HG03039 (cell line): ENCODE results near the gene KDM1B.

Experiments
- ATAC-seq: cut with Tn5 transposase; IDR thresholded peaks from one replicate; pipeline ENCODE4 v1.9.1; 2021; ENCODE audit warnings: mild to moderate bottlenecking, moderate library complexity; ENCODE audit not compliant: unreplicated experiment

Gene KDM1B, protein sequence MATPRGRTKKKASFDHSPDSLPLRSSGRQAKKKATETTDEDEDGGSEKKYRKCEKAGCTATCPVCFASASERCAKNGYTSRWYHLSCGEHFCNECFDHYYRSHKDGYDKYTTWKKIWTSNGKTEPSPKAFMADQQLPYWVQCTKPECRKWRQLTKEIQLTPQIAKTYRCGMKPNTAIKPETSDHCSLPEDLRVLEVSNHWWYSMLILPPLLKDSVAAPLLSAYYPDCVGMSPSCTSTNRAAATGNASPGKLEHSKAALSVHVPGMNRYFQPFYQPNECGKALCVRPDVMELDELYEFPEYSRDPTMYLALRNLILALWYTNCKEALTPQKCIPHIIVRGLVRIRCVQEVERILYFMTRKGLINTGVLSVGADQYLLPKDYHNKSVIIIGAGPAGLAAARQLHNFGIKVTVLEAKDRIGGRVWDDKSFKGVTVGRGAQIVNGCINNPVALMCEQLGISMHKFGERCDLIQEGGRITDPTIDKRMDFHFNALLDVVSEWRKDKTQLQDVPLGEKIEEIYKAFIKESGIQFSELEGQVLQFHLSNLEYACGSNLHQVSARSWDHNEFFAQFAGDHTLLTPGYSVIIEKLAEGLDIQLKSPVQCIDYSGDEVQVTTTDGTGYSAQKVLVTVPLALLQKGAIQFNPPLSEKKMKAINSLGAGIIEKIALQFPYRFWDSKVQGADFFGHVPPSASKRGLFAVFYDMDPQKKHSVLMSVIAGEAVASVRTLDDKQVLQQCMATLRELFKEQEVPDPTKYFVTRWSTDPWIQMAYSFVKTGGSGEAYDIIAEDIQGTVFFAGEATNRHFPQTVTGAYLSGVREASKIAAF

DNA sequence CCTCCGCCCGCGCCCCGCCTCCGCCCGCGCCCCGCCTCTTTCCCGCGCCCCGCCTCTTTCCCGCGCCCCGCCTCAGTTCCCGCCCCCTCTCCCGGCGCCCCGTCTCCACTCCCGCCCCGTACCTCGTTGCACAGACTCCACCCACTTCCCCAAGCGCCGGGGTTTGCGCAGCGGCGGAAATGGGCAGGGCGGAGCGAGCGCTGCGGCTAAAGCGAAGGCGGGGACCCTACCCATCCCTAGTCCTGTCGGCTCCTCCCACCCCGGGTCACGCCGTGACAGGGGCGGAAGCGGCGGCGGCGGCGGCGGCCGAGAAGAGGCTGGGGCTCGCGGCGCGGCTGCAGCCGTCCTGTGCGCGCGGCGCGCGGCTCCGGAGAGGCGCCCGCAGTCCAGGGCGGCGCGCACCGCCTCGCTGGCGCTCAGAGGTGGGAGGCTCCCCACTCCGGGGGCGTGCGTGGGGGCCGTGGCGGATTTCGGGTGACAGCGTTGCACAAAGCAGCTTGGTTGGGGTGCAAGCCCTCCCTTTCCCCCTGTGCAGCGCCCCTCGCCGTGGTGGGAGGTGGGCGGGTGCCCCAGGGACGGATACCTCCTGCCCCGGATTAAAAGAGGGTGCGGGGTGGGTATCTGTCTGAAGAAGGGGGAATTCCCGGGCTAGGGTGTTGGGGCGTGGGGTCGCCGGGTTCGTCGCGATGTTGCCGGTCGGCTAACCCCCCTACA lies at the start of gene KDM1B:
TSS of gene KDM1B (plus strand) at position 273 of the 714 bp plus-strand sequence. CDS start 4,474 bp downstream, outside the sequence.
- ATAC-seq: peak; percentile 90

DNA sequence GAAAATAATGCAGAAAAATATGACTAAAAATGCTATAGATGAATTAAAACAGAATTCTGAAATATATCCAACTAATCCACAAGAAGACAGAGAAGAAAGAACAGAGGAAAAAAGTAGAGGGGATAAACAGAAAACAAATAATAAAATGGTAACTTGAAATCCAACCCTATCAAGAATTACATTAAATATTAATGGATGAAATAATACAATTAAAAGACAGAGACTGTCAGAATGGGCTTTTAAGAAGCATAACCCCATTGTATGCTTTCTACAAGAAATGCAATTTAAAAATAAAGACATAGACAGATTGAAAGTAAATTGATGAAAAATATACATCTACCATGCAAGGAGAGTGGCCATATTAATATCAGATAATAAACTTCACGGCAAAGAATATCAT lies 48.2 kb upstream of the KDM1B start:
- ATAC-seq: no peak

DNA sequence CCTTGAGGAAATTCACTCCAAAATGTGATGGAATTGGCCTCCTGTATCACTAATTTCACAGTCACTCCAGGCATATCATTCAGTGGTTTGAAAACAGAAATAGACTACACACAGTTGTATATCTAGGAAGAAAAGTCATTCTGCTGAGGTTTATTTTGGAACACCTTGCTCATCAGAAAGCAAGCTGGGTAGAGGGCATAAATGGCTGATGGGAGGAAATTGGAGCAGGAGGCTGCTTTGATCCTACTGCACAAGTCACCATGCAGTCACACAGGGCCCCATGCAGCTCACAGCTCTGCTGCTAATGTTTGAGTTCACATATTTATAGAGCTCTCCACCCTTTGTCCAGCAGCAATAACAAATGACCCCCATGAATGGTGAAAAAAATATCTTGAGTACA lies 45.1 kb upstream of the KDM1B start:
- ATAC-seq: no peak

DNA sequence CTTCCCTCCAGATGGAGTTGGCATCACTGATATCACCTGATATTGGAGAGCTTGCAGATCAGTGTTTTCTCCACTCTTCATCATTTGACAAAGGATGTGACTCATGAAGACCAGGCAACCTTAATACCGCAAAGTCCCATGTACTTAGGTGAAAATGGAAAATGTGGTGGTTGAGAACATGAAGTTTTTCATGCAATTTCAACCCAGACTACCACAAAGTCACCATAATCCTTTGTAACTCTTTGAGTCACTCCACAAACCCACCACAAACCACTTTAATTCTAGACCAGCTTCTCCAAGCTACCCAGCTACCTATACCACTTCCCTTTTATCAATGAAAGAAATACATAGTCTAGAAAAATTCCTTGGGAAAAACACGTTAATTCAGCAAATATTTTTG lies 39.9 kb upstream of the KDM1B start:
- ATAC-seq: no peak

DNA sequence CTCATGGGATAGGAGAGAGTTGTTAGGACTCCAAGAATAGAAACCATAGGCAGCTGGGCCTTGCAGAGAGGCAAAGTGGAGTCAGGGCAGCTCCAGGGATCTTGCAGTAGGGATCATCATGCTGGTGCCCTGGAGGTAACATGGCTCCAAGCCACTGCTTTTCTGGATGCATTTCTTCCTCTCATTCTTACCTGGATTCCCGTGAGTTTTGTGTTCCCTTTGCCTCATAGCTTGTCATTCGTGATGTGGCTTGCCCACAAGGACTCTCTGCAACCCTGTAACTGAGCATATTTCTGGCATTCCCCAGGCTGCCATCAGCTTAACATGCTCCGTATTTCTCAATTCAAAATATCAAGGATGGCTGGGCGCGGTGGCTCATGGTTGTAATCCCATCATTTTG lies 38.1 kb upstream of the KDM1B start:
- ATAC-seq: no peak

DNA sequence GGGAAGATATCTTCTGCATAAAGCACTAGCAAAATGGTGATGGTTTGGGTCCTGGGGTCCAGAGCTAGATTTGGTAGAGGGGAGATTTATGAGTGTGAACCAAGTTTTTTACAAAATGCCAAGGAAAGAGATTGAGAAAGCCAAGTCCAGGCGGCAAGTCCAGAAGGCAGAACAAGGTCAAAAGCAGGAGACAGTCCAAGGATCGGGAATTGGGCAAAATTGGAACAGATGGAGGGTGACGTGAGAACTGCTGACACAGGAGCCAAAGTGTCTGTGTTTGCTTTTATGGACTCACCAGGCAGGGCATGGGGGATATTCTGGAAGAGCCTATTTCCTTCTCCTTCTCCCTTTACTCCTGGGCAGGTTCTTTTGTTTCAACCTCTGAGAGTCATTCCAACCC lies 36.9 kb upstream of the KDM1B start:
- ATAC-seq: no peak

DNA sequence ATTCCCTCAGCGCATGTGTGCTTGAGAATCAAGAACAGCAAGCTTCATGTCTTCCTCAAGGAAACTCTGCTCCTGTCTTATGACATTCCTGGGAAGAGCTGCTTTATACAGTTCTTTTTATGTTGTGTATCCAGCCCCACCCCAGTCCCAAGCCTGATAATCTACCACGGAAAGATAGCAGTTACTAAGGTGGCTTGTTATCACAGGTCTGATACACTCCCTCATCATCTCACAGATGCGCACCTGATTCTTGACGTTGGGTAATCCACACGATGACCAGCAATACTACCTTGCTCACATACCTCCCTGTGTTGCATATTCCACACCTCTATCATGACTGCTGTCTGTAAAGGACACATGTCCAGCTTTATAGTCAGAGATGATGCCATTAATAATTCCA lies 36.0 kb upstream of the KDM1B start:
- no peak for ATAC-seq

DNA sequence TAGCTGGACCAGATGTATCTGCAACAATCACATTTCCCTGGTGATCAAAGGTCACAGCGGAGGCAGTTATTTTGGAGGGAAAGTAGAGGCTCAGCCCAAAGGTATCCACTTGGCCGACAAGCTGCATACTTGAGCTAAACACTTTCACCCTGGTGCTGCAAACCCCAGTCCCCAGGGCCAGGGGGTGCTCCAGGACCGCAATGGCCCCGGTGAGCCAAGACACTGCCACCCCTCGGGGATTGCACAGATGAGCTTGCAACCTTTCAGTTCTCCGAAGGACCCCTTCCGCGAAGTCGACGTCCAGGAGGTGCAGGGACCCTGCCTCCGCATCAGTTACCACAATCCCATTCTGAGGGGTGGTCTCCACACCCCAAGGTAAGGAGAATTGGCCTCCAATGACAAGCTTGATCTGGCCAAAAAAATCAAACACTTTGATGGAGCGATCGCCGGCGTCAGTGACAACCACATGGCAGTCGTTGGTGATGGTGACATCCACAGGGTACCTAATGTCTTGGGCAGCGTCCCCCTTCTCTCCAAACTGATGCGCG lies 33.6 kb upstream of the KDM1B start:
- ATAC-seq: no peak

DNA sequence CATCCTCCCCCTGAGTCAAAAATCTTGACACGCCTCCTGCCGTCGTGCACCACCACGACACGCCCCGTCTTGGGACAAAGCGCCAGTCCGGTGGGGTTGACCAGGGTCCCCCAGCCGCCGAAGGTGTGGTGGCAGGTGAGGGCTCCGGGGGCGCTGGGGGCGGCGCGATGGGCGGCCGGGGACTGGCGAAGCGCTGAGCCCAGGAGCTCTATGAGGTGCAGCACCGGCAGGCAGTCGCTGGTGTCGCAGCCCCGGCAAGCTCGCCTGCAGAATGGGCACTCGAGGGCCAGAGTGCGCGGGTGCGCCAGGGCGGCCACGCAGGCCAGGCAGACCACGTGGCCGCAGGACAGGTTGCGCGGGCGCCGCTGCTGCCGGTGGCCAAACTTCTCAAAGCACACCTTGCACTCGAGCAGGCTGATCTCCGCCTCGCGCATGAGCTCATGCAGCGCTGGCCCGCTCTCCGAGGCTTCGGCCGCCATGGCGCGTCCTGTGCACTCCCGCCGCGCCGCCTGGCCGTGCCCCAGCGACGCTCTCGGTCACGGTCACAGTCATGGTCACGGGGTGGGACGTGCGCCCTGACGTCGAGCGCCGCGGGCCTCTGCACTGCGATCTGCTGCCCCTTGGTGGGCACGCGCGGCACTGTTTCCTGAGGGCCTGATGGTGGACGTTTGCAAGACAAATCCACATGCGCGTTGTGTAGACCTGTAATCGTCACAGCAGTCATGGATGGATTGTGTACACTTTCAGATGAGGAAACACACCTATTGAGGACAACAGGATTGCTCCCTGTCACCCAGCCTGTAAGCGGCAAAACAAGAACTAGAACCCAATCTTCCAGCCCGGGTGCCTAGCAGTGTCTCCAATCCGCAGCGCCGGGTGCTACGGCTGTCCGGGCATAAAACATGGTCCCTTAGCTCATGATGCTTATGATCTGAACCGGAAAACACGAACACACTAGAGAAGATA lies 32.8 kb upstream of the KDM1B start, which contains the start of gene NHLRC1:
TSS of gene NHLRC1 (minus strand) at position 550 of the 966 bp plus-strand sequence. CDS start at position 479, 71 bp downstream.
- peak; percentile 94 for ATAC-seq

DNA sequence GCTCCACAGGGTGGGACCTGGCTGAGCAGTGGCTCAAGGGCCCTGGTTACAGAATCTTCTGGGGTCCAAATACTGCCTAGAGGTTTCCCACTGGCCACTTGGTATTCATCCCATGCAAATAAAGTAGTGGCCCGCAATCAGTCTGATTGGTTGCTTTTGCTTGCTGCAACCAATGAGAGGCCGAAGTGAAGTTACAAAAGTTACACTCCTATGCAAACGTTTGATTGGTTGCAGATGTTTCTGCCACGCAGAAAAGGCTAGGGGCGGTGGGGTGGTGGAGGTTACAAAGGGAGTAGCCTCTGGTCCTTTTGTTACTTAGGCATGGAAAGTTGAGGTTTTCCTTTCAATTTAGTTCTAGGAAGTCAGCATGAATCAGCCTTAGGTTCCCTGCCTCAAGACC lies 29.1 kb upstream of the KDM1B start:
- ATAC-seq: no peak

DNA sequence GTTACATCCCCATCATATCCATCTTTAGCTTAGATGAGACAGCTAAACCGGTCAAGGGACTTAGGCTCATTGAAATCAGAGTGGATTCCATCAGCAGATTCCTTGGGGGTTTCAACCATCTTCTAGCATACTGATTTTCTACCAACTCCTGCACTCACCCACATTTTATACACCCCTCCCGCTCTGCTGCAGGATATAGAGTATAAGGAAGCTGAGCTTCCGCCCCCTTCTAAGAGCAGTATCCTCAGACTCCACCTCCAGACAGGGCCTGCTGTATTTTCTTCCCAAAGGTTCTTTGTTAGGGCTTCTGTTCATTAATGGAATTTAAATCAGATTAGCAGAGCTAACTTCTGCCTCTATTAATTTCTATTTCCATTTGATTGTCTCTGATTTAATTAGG lies 22.9 kb upstream of the KDM1B start:
- no peak for ATAC-seq

DNA sequence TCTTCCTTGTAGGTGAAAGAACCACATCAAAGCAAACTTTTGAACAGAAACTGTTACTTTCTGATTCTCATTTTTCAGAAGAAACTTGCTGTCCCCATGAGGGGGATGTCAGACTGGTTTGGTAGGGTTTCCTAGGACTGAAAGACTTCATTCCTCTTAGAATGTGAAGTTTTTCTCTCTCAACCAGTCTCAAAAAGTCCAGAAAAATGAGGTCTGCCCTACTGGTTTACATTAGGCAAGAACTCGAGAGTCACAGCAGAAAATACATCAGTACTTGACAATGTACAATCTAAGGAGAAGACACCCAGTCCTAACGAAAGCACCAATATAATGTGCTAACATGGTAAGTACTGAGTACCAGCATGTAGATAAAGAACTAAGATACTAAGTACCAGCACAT lies 20.1 kb upstream of the KDM1B start:
- ATAC-seq: no peak

DNA sequence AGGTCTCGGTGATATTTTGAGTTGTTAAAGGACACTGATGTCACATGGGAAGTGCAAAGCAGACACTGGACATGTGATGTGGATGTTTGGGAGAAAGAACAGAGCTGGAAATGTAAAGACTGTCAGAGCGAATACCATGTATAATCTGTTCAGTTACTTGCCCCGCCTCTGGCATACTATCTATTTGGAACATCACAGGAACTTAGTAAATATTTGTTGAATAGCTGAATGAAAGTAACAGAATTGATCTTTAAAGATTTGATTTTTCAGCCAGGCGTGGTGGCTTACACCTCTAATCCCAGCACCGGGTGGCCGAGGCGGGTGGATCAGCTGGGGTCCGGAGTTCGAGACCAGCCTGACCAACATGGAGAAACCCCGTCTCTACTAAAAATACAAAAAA lies 19.0 kb upstream of the KDM1B start:
- no peak for ATAC-seq

DNA sequence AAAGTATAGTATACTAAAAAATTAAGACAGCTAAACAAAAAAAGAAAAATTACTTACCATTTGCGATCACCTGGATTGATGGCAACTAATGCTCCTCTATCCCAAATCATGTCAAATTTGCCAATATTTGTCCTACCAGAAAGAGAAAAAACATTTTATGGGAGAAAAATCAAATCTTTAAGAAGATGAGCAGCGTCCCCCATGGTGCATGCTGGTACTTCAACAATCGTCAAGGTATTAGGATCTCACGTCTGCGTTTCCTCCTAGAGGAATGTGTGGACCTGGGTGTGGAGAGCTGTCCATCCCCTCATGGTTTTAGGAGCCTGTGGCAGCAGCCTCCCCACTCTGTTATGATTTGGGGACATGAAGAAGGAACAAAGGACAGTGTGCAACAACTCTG lies 16.3 kb upstream of the KDM1B start:
- ATAC-seq: no peak

DNA sequence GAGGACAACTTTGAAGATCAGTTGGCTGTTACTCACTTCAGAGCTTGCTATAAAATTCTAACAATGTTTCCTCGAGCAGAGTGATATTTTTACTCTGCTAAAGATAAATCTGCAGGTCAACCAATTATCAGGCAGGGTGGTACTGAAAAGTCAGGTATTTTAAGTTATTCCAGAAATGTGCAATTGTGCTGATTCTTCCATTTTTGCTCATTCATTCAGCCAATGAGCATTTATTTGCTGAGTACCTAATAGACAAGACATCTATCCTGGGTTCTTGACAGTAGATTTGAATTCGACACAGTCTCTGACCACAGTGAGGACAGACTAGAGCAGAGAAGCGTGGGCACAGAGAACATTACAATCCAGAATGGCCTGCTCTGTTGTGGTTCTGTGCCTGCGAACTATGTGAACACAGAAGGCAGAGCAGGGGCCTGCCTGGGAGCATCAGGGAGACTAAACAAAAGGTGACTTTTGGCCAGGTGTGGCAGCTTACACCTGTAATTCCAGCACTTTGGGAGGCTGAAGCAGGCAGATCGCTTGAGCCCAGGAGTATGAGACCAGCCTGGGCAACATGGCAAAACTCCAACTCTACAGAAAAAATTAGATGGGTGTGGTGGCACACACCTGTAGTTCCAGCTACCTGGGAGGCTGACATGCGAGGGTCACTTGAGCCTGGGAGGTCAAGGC lies 15.1 kb upstream of the KDM1B start:
- ATAC-seq: no peak

DNA sequence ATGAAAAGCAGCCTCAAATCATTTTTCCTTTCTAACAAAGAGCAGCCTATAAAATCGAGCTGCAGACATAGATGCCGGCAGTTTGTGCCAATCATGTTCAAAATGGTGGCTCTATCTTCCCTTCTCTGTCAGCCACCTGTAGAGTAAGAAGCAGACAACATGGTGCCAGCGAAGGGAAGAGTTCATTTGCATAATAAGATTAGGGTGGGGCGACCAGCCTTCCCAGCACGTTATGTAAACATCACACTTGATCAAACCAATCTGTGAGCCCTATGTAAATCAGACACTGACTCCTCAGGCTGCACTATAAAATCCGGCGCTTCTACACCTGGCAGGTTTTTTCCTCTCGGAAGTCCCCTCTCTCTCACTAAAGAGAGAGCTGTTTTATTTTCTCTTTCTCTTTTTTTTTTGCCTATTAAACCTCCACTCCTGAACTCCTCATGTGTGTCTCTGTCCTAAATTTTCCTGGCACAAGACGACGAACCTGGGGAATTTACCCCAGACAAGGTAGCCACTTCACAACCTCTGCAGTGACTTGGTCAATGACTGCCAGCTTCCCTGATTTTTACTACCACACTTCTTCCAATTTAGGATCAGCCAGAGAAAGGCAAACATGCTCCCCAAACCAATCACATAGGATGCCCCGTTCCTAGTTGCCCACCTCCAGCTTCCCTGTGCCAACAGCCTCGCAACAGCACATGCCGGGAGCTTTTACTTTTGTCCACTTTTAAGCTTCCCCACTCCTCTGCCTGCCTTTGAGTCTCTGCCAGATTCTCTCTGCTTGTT lies 13.2 kb upstream of the KDM1B start:
- ATAC-seq: no peak

DNA sequence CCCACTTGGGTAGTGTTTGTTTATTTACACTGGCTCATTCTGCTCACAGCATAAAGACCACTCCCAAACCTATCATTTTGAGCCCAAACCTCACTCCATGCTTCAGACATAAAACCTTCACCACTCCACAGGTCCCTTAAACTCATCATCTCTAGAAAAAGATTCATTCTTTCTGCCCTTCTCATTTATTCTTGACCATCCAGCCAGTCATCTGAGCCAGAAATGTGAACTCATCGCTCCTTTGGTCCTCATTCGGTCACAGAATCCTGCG lies 12.7 kb upstream of the KDM1B start:
- no peak for ATAC-seq

DNA sequence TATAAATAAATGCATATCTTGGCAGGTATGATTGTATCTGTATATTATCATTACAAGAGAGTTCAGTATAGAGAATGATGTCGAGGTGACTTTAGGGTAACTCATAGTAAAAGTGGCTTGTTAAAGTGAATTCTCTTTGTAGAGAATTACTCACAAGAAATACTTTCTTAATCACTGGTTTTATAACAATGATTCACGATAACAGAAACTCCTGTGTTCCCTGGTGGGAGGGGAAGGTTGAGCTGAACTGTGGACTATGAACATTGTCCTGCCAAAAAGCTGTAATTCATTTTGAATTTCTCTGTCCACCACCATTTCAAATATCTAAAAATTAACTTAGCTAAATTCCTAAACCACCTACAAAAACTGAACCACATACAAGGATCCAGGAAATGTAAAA lies 8.1 kb upstream of the KDM1B start:
- no peak for ATAC-seq

DNA sequence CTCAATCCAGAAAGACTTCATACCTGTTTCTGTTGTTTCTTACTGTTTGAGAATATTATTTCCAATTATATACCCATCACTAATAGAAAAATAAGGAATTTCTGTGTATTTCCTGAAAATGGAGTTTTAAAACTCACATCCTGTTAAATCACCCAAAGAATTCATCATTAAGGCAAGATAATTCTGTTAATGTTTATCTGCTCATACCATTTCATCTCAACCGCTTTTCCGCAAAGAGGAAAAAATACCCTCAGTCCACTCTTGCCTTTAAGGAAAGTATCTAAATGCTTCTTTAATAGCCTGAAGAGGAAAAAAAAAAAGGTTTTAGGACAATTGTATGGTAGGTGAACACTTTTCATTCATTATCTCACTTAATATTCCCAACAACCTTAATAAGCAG lies 7.6 kb upstream of the KDM1B start:
- no peak for ATAC-seq
